GM19023 (cell line): ENCODE measurements around the gene ITLN2.
"Not testable (repeated sequence)": the region's sequence is repeated elsewhere in the genome, so short reads cannot be mapped to it uniquely, and the experiment has no call there.

Experiments used
- ATAC-seq: cut with Tn5 transposase; IDR thresholded peaks from one replicate; pipeline ENCODE4 v1.9.1; 2021; ENCODE audit warnings: mild to moderate bottlenecking, moderate library complexity; ENCODE audit not compliant: unreplicated experiment

Gene ITLN2

GRCh38 chr1:160954158-160955104, at the start of gene ITLN2:
TSS of gene ITLN2 (minus strand) at chr1:160954809. CDS start at chr1:160954741, 68 bp downstream.
- no peak for ATAC-seq

- ATAC-seq: no peak
Measured at GRCh38 chr1:161001525-161001924, 46.9 kb upstream of the ITLN2 start.

- ATAC-seq: no peak
Measured at GRCh38 chr1:161000736-161001480, 46.3 kb upstream of the ITLN2 start.

GRCh38 chr1:160999376-160999775, 44.8 kb upstream of the ITLN2 start:
- no peak for ATAC-seq

GRCh38 chr1:160997323-160998038, 42.9 kb upstream of the ITLN2 start:
- no peak for ATAC-seq

GRCh38 chr1:160996178-160996577, 41.6 kb upstream of the ITLN2 start:
- ATAC-seq: no peak

GRCh38 chr1:160993544-160994193, 39.1 kb upstream of the ITLN2 start:
- ATAC-seq: no peak

GRCh38 chr1:160992036-160992435, 37.4 kb upstream of the ITLN2 start:
- ATAC-seq: not testable (repeated sequence)

- ATAC-seq: no peak
Measured at GRCh38 chr1:160987359-160988050, 32.9 kb upstream of the ITLN2 start.

GRCh38 chr1:160985723-160986122, 31.1 kb upstream of the ITLN2 start:
- ATAC-seq: no peak

GRCh38 chr1:160981584-160982411, 27.2 kb upstream of the ITLN2 start:
- ATAC-seq: no peak

- ATAC-seq: no peak
Measured at GRCh38 chr1:160979286-160979685, 24.7 kb upstream of the ITLN2 start.

GRCh38 chr1:160978510-160978927, 23.9 kb upstream of the ITLN2 start:
- ATAC-seq: no peak

- ATAC-seq: no peak
Measured at GRCh38 chr1:160975026-160975425, 20.4 kb upstream of the ITLN2 start.

GRCh38 chr1:160973491-160973890, 18.9 kb upstream of the ITLN2 start:
- ATAC-seq: no peak

GRCh38 chr1:160972939-160973338, 18.3 kb upstream of the ITLN2 start:
- no peak for ATAC-seq

- ATAC-seq: no peak
Measured at GRCh38 chr1:160971618-160972056, 17.0 kb upstream of the ITLN2 start.

GRCh38 chr1:160963521-160963920, 8.9 kb upstream of the ITLN2 start:
- no peak for ATAC-seq

GRCh38 chr1:160961419-160961818, 6.8 kb upstream of the ITLN2 start:
- ATAC-seq: no peak
